NCI-H774 (cell line): ENCODE results near the gene SRF.

Source experiments
- DNase-seq: peaks from one replicate; lab custom pipeline; 2025; lab: John Stamatoyannopoulos, UW

SRF gene

DNA sequence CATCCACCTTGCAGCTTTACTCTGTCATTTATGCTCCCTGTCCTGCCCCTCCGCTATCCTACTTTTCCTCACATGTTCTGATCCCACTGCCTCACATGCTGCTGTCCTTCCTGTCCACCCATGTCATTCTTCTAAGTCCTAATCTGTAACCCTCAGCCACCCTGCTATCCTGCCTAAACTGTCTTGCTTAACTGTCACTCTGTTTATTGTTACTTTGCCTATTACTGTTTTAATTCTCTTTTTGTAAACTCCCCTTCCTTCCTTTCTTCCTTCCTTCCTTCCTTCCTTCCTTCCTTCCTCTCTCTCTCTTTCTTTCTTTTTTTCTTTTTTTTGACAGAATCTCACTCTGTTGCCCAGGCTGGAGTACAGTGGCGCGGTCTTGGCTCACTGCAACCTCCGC is 12.4 kb downstream of the SRF start:
- no peak for DNase-seq

DNA sequence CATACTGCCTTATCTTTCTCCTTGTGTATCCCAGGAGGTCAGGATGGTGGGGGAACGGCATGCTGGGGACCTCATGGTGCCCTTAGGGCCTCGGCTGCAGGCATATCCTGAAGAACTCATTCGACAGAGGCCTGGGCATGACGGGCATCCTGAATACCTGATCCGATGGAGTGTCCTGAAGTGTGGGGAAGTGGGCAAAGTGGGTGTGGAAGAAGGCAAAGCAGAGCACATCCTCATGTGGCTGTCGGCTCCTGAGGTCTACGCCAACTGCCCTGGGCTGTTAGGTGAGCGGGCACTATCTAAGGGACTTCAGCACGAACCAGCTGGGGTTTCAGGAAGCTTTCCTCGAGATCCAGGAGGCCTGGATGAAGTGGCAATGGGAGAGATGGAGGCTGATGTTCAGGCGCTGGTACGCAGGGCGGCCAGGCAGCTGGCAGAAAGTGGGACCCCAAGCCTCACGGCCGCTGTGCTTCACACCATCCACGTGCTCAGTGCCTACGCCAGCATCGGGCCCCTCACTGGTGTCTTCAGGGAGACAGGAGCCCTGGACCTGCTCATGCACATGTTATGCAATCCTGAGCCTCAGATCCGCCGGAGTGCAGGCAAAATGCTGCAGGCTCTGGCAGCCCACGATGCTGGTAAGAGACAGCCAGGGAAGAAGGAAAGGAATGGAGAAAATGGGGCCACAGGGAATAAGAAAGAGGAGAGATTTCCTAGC is 13.4 kb downstream of the SRF start:
- no peak for DNase-seq

DNA sequence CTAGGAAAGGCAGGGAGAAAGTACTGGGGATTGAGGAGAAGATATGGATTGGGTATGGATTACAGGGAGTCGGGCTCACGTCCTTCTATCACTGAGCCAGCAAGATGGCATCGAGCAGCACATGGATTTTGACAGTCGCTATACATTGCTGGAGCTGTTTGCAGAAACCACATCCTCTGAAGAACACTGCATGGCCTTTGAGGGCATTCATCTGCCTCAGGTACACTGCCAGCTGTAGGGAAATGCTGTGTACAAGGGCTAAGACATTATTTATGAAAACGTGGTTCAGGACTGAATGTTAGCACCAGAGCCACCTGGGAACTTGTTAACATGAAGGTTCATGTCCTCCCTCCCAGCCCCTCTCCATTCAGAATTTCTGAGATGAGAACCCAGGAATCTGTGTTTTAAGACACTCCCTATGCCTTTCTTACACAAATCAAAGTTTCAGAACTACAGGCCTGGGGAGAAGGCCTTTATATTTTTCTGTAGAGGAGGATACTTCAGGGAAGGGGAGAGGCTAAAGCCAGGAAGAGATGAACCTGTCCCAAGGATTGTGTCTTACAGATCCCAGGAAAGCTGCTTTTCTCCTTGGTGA is 14.4 kb downstream of the SRF start:
- DNase-seq: no peak

DNA sequence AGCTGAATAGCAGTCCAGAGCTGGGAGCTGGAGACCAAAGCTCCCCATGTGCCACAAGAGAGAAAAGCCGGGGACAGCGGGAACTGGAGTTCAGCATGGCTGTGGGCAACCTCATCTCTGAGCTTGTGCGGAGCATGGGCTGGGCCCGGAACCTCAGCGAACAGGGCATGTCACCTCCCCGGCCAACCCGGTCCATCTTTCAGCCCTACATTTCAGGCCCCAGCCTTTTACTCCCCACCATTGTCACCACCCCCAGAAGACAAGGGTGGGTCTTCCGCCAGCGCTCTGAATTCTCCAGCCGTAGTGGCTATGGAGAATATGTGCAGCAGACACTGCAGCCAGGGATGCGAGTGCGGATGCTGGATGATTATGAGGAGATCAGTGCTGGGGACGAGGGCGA is 14.9 kb downstream of the SRF start:
- DNase-seq: no peak

DNA sequence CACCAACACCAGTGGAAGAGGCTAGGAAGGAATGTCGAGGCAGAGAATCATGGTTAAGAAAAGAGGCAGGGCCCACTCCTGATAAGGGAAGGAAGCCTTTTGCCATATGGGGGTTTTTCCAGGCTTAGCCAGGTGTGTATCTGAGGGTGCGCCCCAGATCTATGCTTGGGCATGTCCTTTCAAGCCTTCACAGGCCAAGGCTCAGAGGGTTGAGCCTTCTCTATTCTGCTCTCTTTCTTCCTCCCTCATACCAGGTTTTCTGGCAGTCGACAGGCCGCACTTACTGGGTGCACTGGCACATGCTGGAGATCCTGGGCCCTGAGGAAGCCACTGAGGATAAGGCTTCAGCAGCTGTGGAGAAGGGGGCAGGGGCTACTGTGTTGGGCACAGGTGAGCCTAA is 15.6 kb downstream of the SRF start:
- DNase-seq: no peak

DNA sequence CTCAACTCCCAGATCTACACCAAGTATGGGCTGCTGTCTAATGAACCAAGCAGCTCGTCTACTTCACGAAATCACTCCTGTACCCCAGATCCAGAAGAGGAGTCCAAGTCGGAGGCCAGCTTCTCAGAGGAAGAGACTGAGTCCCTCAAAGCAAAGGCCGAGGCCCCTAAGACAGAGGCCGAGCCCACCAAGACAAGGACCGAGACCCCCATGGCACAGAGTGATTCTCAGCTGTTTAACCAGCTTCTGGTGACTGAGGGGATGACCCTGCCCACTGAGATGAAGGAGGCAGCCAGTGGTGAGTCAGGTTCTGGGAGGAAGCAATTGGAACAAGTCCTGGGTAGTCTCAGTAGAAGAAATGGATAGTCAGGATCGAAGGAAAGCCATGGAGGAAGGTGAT is 16.8 kb downstream of the SRF start:
- DNase-seq: no peak

DNA sequence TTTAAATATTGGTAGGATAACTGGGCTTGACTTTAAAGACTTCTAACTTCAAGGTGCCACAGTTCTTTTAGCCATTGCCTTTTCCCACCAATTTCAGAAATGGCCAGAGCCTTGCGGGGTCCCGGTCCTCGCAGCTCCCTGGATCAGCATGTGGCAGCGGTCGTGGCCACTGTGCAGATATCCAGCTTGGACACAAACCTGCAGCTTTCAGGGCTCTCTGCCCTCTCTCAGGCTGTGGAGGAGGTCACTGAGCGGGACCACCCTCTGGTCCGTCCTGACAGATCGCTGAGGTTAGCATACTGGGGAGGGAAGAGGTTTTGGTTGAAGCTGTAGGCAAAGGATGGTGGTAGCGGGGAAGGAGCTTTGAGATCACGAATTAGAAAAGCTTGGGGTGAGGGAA is 17.4 kb downstream of the SRF start:
- DNase-seq: no peak

DNA sequence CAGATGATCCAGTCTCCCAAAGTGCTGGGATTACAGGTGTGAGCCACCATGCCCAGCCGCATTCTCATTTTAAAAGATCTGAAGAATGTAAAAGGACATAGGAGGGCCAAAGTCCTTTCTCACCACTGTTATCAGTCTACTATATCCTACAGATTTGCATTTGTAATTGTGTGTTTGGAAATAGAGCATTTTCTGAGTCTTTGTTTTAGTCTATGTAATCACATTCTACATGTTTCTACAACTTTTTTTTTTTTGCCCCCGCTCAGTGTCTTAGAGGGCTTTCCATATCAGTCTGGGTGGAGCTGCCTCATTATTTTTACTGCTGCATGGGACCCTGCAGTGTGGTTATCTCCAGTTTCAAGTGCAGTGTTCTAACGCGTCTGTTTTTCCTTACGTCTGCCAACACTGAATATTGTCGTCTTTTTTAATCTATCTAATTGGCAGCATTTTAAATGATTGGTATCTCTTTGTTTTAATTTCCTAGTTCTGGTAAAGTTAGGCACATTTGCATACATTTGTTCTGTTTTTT is 18.8 kb downstream of the SRF start:
- no peak for DNase-seq

DNA sequence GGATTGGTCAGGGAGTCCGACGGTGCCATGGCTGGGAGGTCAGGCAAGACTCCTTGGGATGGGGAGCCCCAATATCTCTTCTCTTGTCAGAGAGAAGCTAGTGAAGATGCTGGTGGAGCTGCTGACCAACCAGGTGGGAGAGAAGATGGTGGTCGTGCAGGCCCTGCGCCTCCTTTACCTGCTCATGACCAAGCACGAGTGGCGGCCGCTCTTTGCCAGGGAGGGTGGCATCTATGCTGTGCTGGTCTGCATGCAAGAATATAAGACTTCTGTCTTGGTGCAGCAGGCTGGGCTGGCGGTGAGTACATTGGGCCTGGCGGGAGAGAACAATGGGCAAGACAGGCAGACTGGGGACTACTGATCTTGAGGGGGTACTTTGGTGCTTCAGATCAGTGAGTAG is 21.8 kb downstream of the SRF start:
- DNase-seq: no peak

DNA sequence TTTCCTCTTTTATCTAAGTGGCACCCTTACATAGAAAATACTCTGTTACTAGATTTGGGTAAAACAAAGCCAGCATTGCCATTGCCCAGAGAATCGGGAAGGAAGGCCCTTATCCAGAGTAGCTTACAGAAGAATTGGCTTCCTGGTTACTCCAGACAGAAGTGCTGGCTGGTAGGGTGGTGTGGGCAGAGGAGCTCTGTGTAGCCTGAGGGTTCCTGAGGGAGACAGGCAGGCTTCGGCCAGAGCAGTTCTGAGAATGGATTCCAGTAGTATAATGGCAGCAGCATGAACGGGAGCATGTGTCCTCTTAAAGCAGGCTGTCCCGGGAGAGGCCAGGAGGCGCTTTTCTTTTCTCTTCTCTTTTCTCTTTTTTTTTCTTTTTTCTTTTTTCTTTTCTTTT is 22.9 kb downstream of the SRF start:
- DNase-seq: no peak

DNA sequence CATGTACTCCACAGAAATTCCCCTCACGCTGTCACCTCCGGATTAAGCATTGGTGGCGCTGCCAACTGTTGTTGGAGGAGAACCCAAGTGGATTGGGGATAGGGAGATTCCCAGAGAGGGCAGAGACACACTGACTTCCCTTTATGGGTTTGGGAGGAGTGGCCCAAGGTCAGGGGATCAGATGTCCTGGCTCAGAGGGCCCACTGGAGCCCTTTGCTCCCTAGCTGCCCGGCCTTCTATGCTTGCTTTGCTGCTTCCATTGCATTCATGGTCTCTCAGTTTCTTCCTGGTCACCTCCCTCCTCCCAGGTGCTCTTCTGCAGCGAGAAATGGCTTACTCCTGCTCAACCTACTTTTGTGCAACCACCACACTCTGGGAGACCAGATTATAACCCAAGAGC is 25.3 kb downstream of the SRF start:
- no peak for DNase-seq

DNA sequence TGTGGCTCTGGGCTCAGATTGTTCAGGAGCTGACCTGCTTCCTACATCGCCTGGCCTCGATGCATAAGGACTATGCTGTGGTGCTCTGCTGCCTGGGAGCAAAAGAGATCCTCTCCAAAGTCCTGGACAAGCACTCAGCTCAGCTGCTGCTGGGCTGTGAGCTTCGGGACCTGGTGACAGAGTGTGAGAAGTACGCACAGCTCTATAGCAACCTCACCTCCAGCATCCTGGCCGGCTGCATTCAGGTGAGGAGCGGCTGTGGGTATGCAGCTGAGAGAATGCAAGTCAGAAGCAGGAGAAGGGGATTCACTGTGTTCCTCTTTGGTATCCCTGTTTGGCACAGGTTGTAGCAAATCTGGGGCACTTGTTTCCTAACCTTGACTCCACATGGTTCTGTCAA is 28.8 kb downstream of the SRF start:
- DNase-seq: no peak

DNA sequence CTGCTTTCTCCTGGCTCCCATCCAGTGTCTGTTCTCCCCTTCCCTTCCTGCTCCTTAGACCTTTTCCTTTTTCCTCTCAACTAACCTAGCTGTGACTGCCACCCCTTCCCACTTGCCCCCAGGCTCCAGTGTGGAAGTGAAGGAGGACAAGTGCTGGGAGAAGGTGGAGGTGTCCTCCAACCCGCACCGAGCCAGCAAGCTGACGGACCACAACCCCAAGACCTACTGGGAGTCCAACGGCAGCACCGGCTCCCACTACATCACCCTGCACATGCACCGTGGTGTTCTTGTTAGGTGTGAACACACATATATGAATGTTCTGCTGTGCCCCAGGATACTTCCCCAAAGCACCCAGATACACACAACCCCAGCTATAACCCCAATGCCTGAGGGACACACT is 29.5 kb downstream of the SRF start:
- no peak for DNase-seq

DNA sequence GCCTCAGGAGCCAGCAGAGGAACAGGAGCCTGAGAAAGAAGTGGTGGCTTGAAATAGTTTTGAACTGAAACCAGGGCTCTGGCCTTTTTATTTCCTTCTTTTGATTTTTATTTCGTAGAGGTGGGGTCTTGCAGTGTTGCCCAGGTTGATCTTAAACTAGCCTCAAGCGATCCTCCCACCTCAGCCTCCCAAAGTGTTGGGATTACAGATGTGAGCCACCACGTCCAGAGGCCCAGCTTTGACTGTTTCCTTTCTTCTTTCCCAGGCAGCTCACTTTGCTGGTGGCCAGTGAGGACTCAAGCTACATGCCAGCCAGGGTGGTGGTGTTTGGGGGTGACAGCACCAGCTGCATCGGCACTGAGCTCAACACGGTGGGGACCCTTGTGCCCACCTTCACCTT is 31.4 kb downstream of the SRF start:
- no peak for DNase-seq

DNA sequence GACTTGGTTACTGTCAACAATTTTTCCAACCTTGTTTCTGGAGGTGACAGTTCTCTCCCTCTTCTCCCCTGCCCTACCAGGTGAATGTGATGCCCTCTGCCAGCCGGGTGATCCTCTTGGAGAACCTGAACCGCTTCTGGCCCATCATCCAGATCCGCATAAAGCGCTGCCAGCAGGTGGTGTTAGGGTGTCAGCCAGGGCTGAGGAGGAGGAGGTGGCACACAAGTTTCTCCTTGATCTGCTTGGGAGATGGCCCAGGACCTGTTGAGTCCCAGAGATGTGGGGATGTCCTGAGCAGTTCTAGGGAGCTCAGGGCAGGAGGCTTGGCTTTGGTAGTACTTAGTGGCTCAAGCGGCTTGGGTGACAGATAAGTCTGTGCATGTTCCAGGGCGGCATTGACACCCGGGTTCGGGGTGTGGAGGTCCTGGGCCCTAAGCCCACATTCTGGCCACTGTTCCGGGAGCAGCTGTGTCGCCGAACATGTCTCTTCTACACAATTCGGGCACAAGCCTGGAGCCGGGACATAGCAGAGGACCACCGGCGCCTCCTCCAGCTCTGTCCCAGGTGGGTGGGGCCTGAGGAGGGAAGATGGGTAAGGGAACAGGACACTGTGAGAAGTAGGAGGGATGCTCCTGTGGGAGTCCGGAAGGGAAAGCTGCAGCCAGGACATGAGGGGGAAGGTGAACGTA is 32.1 kb downstream of the SRF start:
- no peak for DNase-seq

DNA sequence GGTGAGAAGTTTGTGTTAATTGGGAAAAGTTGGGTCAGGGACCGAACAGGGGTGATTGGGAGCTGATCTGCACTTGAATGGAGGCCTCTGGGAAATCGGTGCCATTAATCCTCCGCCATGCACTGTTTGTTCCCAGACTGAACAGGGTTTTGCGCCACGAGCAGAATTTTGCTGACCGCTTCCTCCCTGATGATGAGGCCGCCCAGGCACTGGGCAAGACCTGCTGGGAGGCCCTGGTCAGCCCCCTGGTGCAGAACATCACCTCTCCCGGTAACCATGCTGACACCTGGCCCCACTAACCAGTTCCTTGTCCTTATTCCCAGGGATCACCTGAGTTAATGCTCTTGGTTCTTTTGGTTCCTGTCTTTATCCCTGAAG is 32.6 kb downstream of the SRF start:
- DNase-seq: no peak

DNA sequence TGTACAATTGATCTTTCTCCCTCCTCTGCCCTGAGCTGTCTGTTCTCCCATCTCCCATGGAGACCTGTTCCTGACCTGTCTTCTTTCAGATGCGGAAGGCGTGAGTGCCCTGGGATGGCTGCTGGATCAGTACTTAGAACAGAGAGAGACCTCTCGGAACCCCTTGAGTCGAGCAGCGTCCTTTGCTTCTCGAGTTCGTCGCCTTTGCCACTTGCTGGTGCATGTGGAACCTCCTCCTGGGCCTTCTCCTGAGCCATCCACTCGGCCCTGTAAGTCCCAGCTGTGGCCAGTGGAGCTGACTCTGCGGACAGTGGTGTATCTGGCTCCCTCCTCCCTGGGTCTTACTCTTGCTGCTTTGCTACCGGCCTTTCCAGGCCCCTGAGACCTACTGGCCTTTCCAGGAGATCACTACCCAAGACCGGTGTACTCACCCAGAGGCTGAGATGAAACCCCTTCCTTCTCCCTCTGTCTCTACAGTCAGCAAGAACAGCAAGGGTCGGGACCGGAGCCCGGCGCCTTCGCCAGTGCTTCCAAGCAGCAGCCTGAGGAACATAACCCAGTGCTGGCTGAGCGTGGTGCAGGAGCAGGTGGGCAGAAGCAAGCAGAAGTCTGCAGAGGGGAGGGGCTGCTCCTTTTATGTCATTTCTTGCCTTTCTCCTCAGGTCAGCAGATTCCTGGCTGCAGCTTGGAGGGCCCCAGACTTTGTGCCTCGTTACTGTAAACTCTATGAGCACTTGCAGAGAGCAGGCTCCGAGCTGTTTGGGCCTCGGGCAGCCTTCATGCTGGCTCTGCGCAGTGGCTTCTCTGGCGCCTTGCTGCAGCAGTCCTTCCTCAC is 33.4 kb downstream of the SRF start:
- DNase-seq: no peak

DNA sequence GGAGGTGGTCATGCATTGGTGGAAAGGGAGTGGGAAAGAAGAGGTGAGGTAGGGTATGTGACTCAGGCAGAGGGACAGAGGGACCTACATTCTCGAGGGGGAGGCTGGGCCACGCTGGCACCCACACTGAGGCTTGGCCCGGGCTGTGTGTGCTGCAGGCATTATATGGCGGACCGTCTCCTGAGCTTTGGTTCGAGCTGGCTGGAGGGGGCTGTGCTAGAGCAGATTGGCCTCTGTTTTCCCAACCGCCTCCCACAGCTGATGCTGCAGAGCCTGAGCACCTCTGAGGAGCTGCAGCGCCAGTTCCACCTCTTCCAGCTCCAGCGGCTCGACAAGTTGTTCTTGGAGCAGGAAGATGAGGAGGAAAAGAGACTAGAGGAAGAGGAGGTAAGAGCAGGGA is 34.8 kb downstream of the SRF start:
- no peak for DNase-seq

DNA sequence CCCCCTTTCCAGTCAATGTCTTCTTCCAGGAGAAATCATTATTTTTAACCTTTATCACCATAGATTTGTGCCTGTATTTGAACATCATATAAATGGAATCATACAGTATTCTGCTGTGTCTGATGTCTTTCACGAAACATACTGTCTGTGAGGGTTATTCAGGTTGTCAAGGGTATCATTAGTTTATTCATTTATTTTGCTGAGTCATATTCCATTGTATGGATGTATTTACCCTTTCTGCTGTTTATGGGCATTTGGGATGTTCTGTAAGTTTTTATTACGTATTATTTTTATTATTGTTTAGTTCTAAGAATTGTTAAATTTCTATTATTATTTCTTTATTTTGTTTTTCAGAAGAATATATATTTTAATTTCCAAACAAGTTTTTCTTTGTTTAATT is 36.2 kb downstream of the SRF start:
- no peak for DNase-seq

DNA sequence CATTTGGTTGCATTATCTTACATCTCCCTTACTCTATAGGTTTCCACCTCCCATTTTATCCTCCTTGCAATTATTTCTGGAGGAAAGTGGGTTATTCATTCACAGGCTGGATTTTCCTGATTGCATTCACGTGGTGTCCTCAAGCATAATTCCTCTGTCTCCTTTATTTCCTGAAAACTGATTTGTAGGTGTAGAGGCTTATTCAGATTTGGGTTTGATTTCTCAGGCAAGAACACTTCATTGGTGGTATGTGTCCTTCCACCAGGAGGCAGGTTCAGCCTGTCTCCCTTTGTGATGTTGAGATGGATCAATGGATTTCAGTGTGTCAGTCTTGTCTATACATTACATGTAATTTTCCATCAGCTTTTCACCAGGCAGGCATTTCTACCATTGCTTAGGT is 40.9 kb downstream of the SRF start:
- no peak for DNase-seq

DNA sequence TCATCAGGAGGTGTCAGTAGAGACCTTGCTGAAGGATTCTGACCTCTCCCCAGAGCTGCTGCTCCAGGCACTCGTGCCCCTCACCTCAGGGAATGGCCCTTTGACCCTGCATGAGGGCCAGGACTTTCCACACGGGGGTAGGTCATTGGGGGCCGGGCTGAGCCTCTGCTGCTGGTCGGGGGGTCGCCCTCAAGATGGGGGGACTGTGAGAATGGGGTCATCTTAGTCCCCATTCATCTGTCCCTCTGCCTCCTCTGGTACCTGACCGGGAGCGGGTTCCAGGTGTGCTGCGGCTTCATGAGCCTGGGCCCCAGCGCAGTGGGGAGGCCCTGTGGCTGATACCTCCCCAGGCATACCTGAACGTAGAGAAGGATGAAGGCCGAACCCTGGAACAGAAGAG is 42.4 kb downstream of the SRF start:
- no peak for DNase-seq

DNA sequence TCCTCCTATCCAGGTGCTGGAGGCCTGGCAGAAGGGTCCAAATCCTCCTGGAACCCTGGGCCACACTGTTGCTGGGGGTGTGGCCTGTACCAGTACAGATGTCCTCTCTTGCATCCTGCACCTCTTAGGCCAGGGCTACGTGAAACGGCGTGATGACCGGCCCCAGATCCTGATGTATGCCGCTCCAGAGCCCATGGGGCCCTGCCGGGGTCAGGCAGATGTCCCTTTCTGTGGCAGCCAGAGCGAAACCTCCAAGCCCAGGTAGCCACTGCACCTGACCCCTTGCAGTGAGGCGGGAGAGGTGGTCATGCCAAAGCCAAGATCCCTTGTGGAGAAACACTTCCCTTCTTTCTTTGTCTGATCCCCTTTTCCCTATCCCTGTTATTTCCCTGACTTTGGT is 44.0 kb downstream of the SRF start:
- no peak for DNase-seq

DNA sequence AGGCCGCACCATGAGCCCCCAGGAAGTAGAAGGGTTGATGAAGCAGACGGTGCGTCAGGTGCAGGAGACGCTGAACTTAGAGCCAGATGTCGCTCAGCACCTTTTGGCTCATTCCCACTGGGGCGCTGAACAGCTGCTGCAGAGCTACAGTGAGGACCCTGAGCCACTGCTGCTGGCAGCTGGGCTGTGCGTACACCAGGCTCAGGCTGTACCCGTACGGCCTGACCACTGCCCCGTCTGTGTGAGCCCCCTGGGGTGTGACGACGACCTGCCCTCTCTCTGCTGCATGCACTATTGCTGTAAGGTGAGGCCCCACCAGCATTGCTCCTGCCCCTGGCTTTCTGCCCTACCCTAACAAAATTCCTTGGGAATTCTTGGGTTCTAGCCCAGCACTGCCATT is 45.1 kb downstream of the SRF start:
- DNase-seq: no peak
